Endothelial cell of umbilical vein (primary cell): ENCODE results near the gene LOXHD1. TPM values are rescaled to one million over a fixed set of nuclear protein-coding genes. Genes with fewer than 3 reads are reported as not detected.

Experiments
- BruUV-seq: library from RNA; stranded (reverse); fragments of 400-500 nt; replicated peaks from 2 replicates; lab custom pipeline; 2021; lab: Mats Ljungman, UMichigan
- CTCF ChIA-PET: fragments of 300-600, 350-600 bp; sonication (Branson Sonifier 250); formaldehyde crosslinking; loops from one replicate; lab custom pipeline; 2021; ENCODE audit warnings: antibody characterized with exemption, inconsistent platforms; lab: Charles Lee
- POLR2A ChIA-PET: fragments of 300-600, 350-600 bp; sonication (Branson Sonifier 250); formaldehyde crosslinking; loops from one replicate; lab custom pipeline; 2021; ENCODE audit warnings: antibody characterized with exemption, inconsistent platforms; lab: Charles Lee
- DNase-seq: peaks from one replicate; pipeline ENCODE4 v3.0.0-alpha.2; 2011; ENCODE audit warnings: low read depth, low spot score
- FAIRE-seq: peaks from 2 replicates; lab custom pipeline; 2011; peaks lifted over from hg19 to GRCh38; lab: Jason Lieb, UNC
- H2AFZ ChIP-seq: 2 replicates; pipeline ENCODE4 v1.6.0; 2012; ENCODE audit warnings: low read depth, low read length, control low read depth, inconsistent platforms
- H3K27ac ChIP-seq: 2 replicates; pipeline ENCODE4 v1.5.1; 2011; ENCODE audit warnings: low read depth, mild to moderate bottlenecking, control low read depth, low read length, moderate library complexity; ENCODE audit not compliant: insufficient read depth
- H3K27me3 ChIP-seq, 2 experiments: 2 replicates each; pipeline versions ENCODE4 v1.6.0 to v1.6.1; 2011; ENCODE audit warnings: low read length in 2 of 2, mixed read lengths in 1 of 2; ENCODE audit not compliant: control insufficient read depth in 2 of 2, insufficient read depth in 2 of 2
- H3K36me3 ChIP-seq, 2 experiments: 2 replicates in 1 of 2; 3 replicates in 1 of 2; pipeline ENCODE4 v1.5.1; 2011; ENCODE audit warnings: low read length in 2 of 2, mild to moderate bottlenecking in 1 of 2, moderate library complexity in 1 of 2; ENCODE audit not compliant: control insufficient read depth in 2 of 2, insufficient read depth in 2 of 2; ENCODE audit errors: extremely low read depth in 1 of 2
- H3K4me1 ChIP-seq: 3 replicates; pipeline ENCODE4 v1.5.1; 2011; ENCODE audit warnings: mild to moderate bottlenecking, low read length; ENCODE audit not compliant: control insufficient read depth, insufficient read depth; ENCODE audit errors: extremely low read depth
- H3K4me2 ChIP-seq: 2 replicates; pipeline ENCODE4 v1.6.1; 2011; ENCODE audit warnings: low read length, control low read depth, mixed read lengths; ENCODE audit not compliant: insufficient read depth
- H3K4me3 ChIP-seq, 3 experiments: fragments of 200-600 bp in 1 of 3; sonication (generic), shearing (Covaris generic) in 1 of 3; replicated peaks in 1 of 3; 2 replicates each; pipeline ENCODE4 v1.5.1; 2011 to 2016; ENCODE audit warnings: control low read depth in 3 of 3, low read length in 3 of 3, mild to moderate bottlenecking in 2 of 3, inconsistent platforms in 1 of 3, low read depth in 1 of 3, moderate library complexity in 1 of 3; ENCODE audit not compliant: insufficient read depth in 1 of 3
- H3K79me2 ChIP-seq: 2 replicates; pipeline ENCODE4 v1.6.0; 2012; ENCODE audit warnings: low read length, inconsistent platforms; ENCODE audit not compliant: control insufficient read depth, insufficient read depth
- H3K9ac ChIP-seq: replicated peaks from 2 replicates; pipeline ENCODE3; 2011; ENCODE audit warnings: low read length, control low read depth; ENCODE audit not compliant: insufficient read depth; ENCODE audit errors: extremely low read depth
- H3K9me1 ChIP-seq: replicated peaks from 3 replicates; pipeline ENCODE4 v1.6.0; 2011; ENCODE audit warnings: mild to moderate bottlenecking, low read length; ENCODE audit not compliant: control insufficient read depth, insufficient read depth; ENCODE audit errors: extremely low read depth
- H3K9me3 ChIP-seq: replicated peaks from 2 replicates; pipeline ENCODE4 v1.5.1; 2012; ENCODE audit warnings: low read length, inconsistent platforms; ENCODE audit not compliant: control insufficient read depth, insufficient read depth
- H4K20me1 ChIP-seq: replicated peaks from 2 replicates; pipeline ENCODE3; 2011; ENCODE audit warnings: mild to moderate bottlenecking, low read length; ENCODE audit not compliant: control insufficient read depth, insufficient read depth; ENCODE audit errors: extremely low read depth
- EZH2 ChIP-seq: IDR thresholded peaks from 2 replicates; pipeline ENCODE4 v1.6.1; 2012; ENCODE audit warnings: borderline replicate concordance, low read depth, mild to moderate bottlenecking, moderate library complexity, low read length, inconsistent platforms; ENCODE audit not compliant: severe bottlenecking
- FOS ChIP-seq: IDR thresholded peaks from 2 replicates; pipeline ENCODE4 v1.6.1; 2011; ENCODE audit warnings: mild to moderate bottlenecking, low read length, moderate library complexity, borderline replicate concordance; ENCODE audit not compliant: insufficient read depth
- GATA2 ChIP-seq: IDR thresholded peaks from 2 replicates; pipeline ENCODE4 v1.7.0; 2011; ENCODE audit warnings: low read depth, mild to moderate bottlenecking, moderate library complexity, mixed read lengths, low read length; ENCODE audit not compliant: insufficient read length, insufficient read depth
- JUN ChIP-seq: IDR thresholded peaks from 2 replicates; pipeline ENCODE4 v1.6.1; 2011; ENCODE audit warnings: borderline replicate concordance, low read depth; ENCODE audit not compliant: insufficient read length, insufficient read depth
- MAX ChIP-seq: IDR thresholded peaks from 2 replicates; pipeline ENCODE4 v1.6.1; 2011; ENCODE audit not compliant: insufficient read depth, insufficient read length
- MYC ChIP-seq: IDR thresholded peaks from one replicate; pipeline ENCODE4 v1.6.1; 2011; ENCODE audit warnings: mild to moderate bottlenecking, low read depth, low read length
- POLR2A ChIP-seq: IDR thresholded peaks from 2 replicates; pipeline ENCODE4 v1.6.1; 2012; ENCODE audit warnings: low read depth, mild to moderate bottlenecking, control low read depth, low read length
- POLR2AphosphoS5 ChIP-seq: IDR thresholded peaks from 2 replicates; pipeline ENCODE4 v1.6.1; 2012; ENCODE audit warnings: low read depth, mild to moderate bottlenecking, control low read depth, low read length, moderate library complexity; ENCODE audit not compliant: insufficient read depth
- dilution Hi-C: fragments of 300-500 bp; cut with MboI; formaldehyde crosslinking; loops from one replicate; pipeline ENCODE4 v1.15.0; 2019; ENCODE audit warnings: low sequenced_read_pairs; ENCODE audit not compliant: extremely low pct_ligation_motif_present
- intact Hi-C: fragments of 100-400 bp; cut with micrococcal nuclease; formaldehyde crosslinking; loops from one replicate; pipeline ENCODE4 v1.10.0; 2022
- polyA plus RNA-seq, 4 experiments: library from polyadenylated mRNA; depleted of rRNA in 3 of 4; stranded (reverse) in 3 of 4; unstranded in 1 of 4; fragments of >200 nt; gene quantifications; 2 replicates each; pipeline versions ENCODE4 v1.2.1 to v1.2.3, GENCODE V29; 2011 to 2012; ENCODE audit warnings: missing spikeins in 1 of 4
- total RNA-seq: library from RNA; stranded (reverse); gene quantifications from 2 replicates; pipeline ENCODE4 v1.2.3, GENCODE V29; 2021
- TF ChIP-seq, protein P1 (sequence below), 2 donors: IDR thresholded peaks; 1 replicate in 1 of 2; 2 replicates in 1 of 2; pipeline ENCODE4 v1.5.1; 2011; ENCODE audit warnings: low read length in 2 of 2, mild to moderate bottlenecking in 2 of 2, moderate library complexity in 2 of 2, control low read depth in 1 of 2, inconsistent platforms in 1 of 2, low read depth in 1 of 2; ENCODE audit not compliant: insufficient read depth in 1 of 2; ENCODE audit errors: extremely low read depth in 1 of 2

The LOXHD1 gene
- total and polyA plus RNA-seq, 2 donors (not counting 3 experiments of a cell fraction or from before 2014, with no cell fraction given): not detected

DNA sequence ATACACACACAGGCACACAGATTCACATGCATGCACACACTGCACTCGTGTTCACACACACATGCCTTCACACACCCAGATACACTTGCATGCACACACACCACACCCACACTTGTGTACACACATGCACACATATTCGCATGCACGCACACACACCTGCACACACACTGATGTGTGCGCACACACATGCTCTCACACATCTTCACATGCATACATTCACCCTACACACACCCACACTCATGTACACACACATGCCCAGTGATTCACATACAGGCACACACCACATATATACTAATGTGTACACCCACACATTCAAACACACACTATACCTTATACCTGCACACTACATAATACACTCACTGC, 181.6 kb downstream of the LOXHD1 start:
- FAIRE-seq: no peak
- DNase-seq: no peak

More for the DNA sequence above, 181.6 kb downstream of the LOXHD1 start:
- no peaks in the 10 kb centered on the region for H3K9me3 ChIP-seq
- dilution Hi-C loops (no loop called here), intact Hi-C loops (no loop called here)
- no peaks in the 10 kb centered on the region for H3K4me1 ChIP-seq
- no peaks in the 10 kb centered on the region for H3K79me2 ChIP-seq
- no peak overlapping the region for H3K4me3 ChIP-seq
- no peaks in the 10 kb centered on the region for H4K20me1 ChIP-seq
- no peak overlapping the region for H3K9ac ChIP-seq
- ChIA-PET POLR2A (no interaction called here), CTCF (no interaction called here)
- no peaks in the 10 kb centered on the region for H3K9me1 ChIP-seq
- TF ChIP-seq POLR2AphosphoS5 (no peak), FOS (no peak), MAX (no peak), POLR2A (no peak), JUN (no peak), MYC (no peak), EZH2 (no peak), GATA2 (no peak)
- TF ChIP-seq, protein P1, sequence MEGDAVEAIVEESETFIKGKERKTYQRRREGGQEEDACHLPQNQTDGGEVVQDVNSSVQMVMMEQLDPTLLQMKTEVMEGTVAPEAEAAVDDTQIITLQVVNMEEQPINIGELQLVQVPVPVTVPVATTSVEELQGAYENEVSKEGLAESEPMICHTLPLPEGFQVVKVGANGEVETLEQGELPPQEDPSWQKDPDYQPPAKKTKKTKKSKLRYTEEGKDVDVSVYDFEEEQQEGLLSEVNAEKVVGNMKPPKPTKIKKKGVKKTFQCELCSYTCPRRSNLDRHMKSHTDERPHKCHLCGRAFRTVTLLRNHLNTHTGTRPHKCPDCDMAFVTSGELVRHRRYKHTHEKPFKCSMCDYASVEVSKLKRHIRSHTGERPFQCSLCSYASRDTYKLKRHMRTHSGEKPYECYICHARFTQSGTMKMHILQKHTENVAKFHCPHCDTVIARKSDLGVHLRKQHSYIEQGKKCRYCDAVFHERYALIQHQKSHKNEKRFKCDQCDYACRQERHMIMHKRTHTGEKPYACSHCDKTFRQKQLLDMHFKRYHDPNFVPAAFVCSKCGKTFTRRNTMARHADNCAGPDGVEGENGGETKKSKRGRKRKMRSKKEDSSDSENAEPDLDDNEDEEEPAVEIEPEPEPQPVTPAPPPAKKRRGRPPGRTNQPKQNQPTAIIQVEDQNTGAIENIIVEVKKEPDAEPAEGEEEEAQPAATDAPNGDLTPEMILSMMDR (IDR thresholded peaks at IDR 0.05; ENCODE audit: extremely low read depth in 1 of 2, insufficient read depth in 1 of 2, low read depth in 1 of 2, low read length in 2 of 2): no peak
- H3K27ac ChIP-seq: no peak overlapping the region
- no peak overlapping the region for H2AFZ ChIP-seq
- no peaks in the 10 kb centered on the region for H3K27me3 ChIP-seq
- H3K4me2 ChIP-seq: no peak overlapping the region
- no peaks in the 10 kb centered on the region for H3K36me3 ChIP-seq
- no TSS peak for BruUV-seq
